HCT116 (cell line): Measurements from ENCODE around the gene SYT11. TPM values are rescaled to one million over a fixed set of nuclear protein-coding genes. Genes with fewer than 3 reads are reported as not detected.

Experiments
- EGR1 ChIP-seq: IDR thresholded peaks from 2 replicates; pipeline ENCODE4 v1.6.1; 2012; ENCODE audit warnings: low read depth
- ELF1 ChIP-seq: IDR thresholded peaks from 2 replicates; pipeline ENCODE4 v1.6.1; 2012; ENCODE audit warnings: low read depth, borderline replicate concordance
- EZH2phosphoT487 ChIP-seq: fragments of 200-600 bp; IDR thresholded peaks from 2 replicates; pipeline ENCODE4 v1.6.1; 2018; ENCODE audit warnings: antibody characterized with exemption, borderline replicate concordance
- FOSL1 ChIP-seq: IDR thresholded peaks from 2 replicates; pipeline ENCODE4 v1.6.1; 2012; ENCODE audit warnings: low read depth
- POLR2A ChIP-seq: IDR thresholded peaks from 2 replicates; pipeline ENCODE4 v1.7.0; 2011; ENCODE audit warnings: borderline replicate concordance; ENCODE audit not compliant: insufficient read depth, insufficient read length; ENCODE audit errors: extremely low read depth
- RAD21 ChIP-seq: IDR thresholded peaks from 2 replicates; pipeline ENCODE4 v1.6.1; 2012; ENCODE audit warnings: low read depth, mild to moderate bottlenecking
- SIN3A ChIP-seq: IDR thresholded peaks from 2 replicates; pipeline ENCODE4 v1.6.1; 2012; ENCODE audit warnings: low read depth
- SP1 ChIP-seq: IDR thresholded peaks from 2 replicates; pipeline ENCODE4 v1.6.1; 2012; ENCODE audit warnings: low read depth
- SRF ChIP-seq: IDR thresholded peaks from 2 replicates; pipeline ENCODE4 v1.6.1; 2012; ENCODE audit warnings: low read depth
- YY1 ChIP-seq: IDR thresholded peaks from 2 replicates; pipeline ENCODE4 v1.6.1; 2011; ENCODE audit warnings: low read length, low read depth, moderate library complexity, mild to moderate bottlenecking; ENCODE audit not compliant: insufficient replicate concordance; ENCODE audit errors: extremely low read depth
- ZNF274 ChIP-seq: fragments of 200-500 bp; sonication (Bioruptor generic); IDR thresholded peaks from 2 replicates; pipeline ENCODE4 v1.6.1; 2014; ENCODE audit warnings: mild to moderate bottlenecking, low read depth, low read length, inconsistent platforms
- total RNA-seq: library from RNA; stranded (reverse); gene quantifications from one replicate; pipeline ENCODE4 v1.2.1, GENCODE V29; 2021; ENCODE audit not compliant: unreplicated experiment
- TF ChIP-seq, protein P1 (sequence below): IDR thresholded peaks from 2 replicates; pipeline ENCODE4 v1.6.1; 2012
- TF ChIP-seq, protein P2 (sequence below): IDR thresholded peaks from 2 replicates; pipeline ENCODE4 v1.6.1; 2011; ENCODE audit warnings: mild to moderate bottlenecking, low read length, moderate library complexity; ENCODE audit not compliant: insufficient replicate concordance; ENCODE audit errors: extremely low read depth

SYT11 gene
- total RNA-seq, 1 experiment from 2014 or later = 0.17 TPM

DNA sequence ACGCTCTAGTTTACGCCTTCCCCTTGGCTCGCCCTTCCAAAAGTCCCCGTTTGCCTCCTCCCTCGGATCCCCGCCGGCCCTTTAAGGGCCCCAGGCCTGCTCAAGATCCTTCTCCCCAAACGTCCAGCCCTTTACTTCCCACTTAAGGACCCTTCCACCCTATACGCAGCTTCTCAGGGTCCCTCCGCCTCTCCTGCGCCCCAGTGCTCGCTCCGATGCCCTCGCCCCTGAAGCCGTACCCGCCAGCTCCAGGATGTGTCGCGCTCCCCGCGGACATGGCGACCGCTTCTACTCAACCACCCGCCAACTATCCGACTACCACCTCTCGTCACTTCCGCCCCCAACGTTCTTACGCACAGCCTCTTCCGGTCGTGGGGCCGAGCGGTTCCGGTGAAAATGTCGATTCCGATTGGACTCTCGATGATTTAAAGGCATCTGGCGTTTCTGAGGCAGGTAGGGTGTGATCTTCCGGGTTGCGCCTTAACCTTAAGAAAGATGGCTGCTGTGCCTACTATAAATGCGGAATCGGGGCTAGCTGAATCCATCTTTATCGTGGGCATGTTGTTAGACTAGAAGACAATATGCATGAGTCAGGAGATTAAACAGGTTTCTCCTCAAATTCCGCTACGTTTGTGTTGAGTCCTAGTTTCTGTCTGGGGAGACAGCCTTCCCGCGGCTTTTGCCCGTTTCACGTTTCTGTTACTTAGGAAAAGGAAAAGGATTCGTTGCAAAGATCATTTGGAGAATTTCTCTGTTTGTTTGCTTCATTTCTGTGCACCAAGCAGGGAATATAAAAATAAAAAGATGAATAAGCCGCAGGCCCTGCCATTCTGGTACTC lies 74.9 kb downstream of the SYT11 start, which contains the start of gene KHDC4 (continued):
- no peak for TF ChIP-seq SP1
- TF ChIP-seq, protein P1, sequence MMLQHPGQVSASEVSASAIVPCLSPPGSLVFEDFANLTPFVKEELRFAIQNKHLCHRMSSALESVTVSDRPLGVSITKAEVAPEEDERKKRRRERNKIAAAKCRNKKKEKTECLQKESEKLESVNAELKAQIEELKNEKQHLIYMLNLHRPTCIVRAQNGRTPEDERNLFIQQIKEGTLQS = no peak
- no peak for TF ChIP-seq ZNF274
- no peak for TF ChIP-seq SIN3A
- no peak for TF ChIP-seq EGR1
- TF ChIP-seq YY1 = peak; percentile 99
- TF ChIP-seq ELF1 = no peak
- no peak for TF ChIP-seq SRF
- TF ChIP-seq FOSL1 = no peak
- TF ChIP-seq, protein P2, sequence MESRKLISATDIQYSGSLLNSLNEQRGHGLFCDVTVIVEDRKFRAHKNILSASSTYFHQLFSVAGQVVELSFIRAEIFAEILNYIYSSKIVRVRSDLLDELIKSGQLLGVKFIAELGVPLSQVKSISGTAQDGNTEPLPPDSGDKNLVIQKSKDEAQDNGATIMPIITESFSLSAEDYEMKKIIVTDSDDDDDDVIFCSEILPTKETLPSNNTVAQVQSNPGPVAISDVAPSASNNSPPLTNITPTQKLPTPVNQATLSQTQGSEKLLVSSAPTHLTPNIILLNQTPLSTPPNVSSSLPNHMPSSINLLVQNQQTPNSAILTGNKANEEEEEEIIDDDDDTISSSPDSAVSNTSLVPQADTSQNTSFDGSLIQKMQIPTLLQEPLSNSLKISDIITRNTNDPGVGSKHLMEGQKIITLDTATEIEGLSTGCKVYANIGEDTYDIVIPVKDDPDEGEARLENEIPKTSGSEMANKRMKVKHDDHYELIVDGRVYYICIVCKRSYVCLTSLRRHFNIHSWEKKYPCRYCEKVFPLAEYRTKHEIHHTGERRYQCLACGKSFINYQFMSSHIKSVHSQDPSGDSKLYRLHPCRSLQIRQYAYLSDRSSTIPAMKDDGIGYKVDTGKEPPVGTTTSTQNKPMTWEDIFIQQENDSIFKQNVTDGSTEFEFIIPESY = peak; percentile 39
- no peak for TF ChIP-seq RAD21
- no peak for TF ChIP-seq EZH2phosphoT487
- peak; percentile 81 for TF ChIP-seq POLR2A

Other genes starting within 250 kb of the SYT11 start
- gene MSTO1, start 249.3 kb upstream of the SYT11 start, total RNA-seq = 56.4 TPM
- 40.3 TPM for gene YY1AP1, start 170.8 kb upstream of the SYT11 start, total RNA-seq
- 148 TPM for gene DAP3, start 170.5 kb upstream of the SYT11 start, total RNA-seq
- 40.8 TPM for gene GON4L, start 2.4 kb upstream of the SYT11 start, total RNA-seq
- 10.2 TPM for gene RIT1, start 51.8 kb downstream of the SYT11 start, total RNA-seq
- gene KHDC4, start 74.8 kb downstream of the SYT11 start, total RNA-seq = 60.7 TPM
- gene RXFP4, start 82.1 kb downstream of the SYT11 start, total RNA-seq = 0.20 TPM
- 90.1 TPM for gene ARHGEF2, start 119.0 kb downstream of the SYT11 start, total RNA-seq
- gene SSR2, start 161.4 kb downstream of the SYT11 start, total RNA-seq = 153 TPM
- gene UBQLN4, start 194.2 kb downstream of the SYT11 start, total RNA-seq = 68.4 TPM
- gene LAMTOR2, start 195.2 kb downstream of the SYT11 start, total RNA-seq = 60.2 TPM
- 142 TPM for gene RAB25, start 201.6 kb downstream of the SYT11 start, total RNA-seq
- 6.1 TPM for gene MEX3A, start 222.9 kb downstream of the SYT11 start, total RNA-seq